ENCODE data around the gene KRT5. TPM values are rescaled to one million over a fixed set of nuclear protein-coding genes. Genes with fewer than 3 reads are reported as not detected.

KRT5 gene
- total and polyA plus RNA-seq, 10 donors = 0.23 to 1.9 (median 0.96) TPM; not detected in 3

- H3K4me1 ChIP-seq = no peaks in the 10 kb centered on the region
- 67 to 79% (median 74%) methylated on average over 6 of the region's 6 CpGs for WGBS, 5 donors
- no peak overlapping the region for H3K4me3 ChIP-seq
- H3K36me3 ChIP-seq = no peaks in the 10 kb centered on the region
- DNase-seq = peak; percentile 39
- H3K27me3 ChIP-seq (replicated peaks in 1 of 7) = peaks cover 0 to 42% (median 0%) of the 10 kb centered on the region in 7 donors
- no peaks in the 10 kb centered on the region for H3K9me3 ChIP-seq
- TF ChIP-seq POLR2A (IDR thresholded peaks at IDR 0.05) = no peak
- TF ChIP-seq CTCF (IDR thresholded peaks at IDR 0.05 in 8 of 11, conservative IDR thresholded peaks at IDR 0.05 in 3 of 11) = no peak
- no peak for TF ChIP-seq POLR2AphosphoS5 (IDR thresholded peaks at IDR 0.05)
- intact Hi-C loops (cut with DNase I; ENCODE audit: low total_unique reads) = no loop called here
- H3K27ac ChIP-seq = peak overlapping the region in 1 of 8 donors; percentile 33
Observed at GRCh38 chr12:52555577-52555976, 35.4 kb upstream of the KRT5 start.

- TF ChIP-seq POLR2AphosphoS5 (IDR thresholded peaks at IDR 0.05) = no peak
- no peak for TF ChIP-seq POLR2A (IDR thresholded peaks at IDR 0.05)
- no peak for TF ChIP-seq CTCF (IDR thresholded peaks at IDR 0.05 in 8 of 11, conservative IDR thresholded peaks at IDR 0.05 in 3 of 11)
- 77 to 92% (median 84%) methylated on average over 14 of the region's 14 CpGs for WGBS, 5 donors
- no peak for DNase-seq
- Histone ChIP-seq H3K4me3 (no peak within 1 kb of the TSS), H3K4me1 (no peaks in the 10 kb centered on the region), H3K9me3 (no peaks in the 10 kb centered on the region), H3K27ac (no peak within 1 kb of the TSS), H3K27me3 (replicated peaks in 1 of 7) (peaks cover 0 to 30% (median 0%) of the 10 kb centered on the region in 7 donors), H3K36me3 (no peaks in the 10 kb centered on the region)
- intact Hi-C loops (cut with DNase I; ENCODE audit: low total_unique reads) = no loop called here
Observed at GRCh38 chr12:52552681-52553195, 32.5 kb upstream of the KRT5 start, which contains the start of gene KRT71. KRT71 (minus strand) TSS chr12:52553145; CDS start chr12:52553077, 68 bp downstream.

GRCh38 chr12:52552055-52552454, 31.9 kb upstream of the KRT5 start:
- intact Hi-C loops (cut with DNase I; ENCODE audit: low total_unique reads) = no loop called here
- H3K4me3 ChIP-seq = no peak overlapping the region
- peaks cover 0 to 27% (median 0%) of the 10 kb centered on the region in 7 donors for H3K27me3 ChIP-seq (replicated peaks in 1 of 7)
- DNase-seq = no peak
- H3K27ac ChIP-seq = peak overlapping the region in 2 of 8 donors; percentile 7 to 11
- H3K9me3 ChIP-seq = no peaks in the 10 kb centered on the region
- no peak for TF ChIP-seq POLR2AphosphoS5 (IDR thresholded peaks at IDR 0.05)
- no peak for TF ChIP-seq POLR2A (IDR thresholded peaks at IDR 0.05)
- TF ChIP-seq CTCF (IDR thresholded peaks at IDR 0.05 in 8 of 11, conservative IDR thresholded peaks at IDR 0.05 in 3 of 11) = no peak
- no peaks in the 10 kb centered on the region for H3K4me1 ChIP-seq
- 56 to 80% (median 63%) methylated on average over 3 to 5 of the region's 5 CpGs for WGBS, 5 donors
- H3K36me3 ChIP-seq = no peaks in the 10 kb centered on the region

DNA sequence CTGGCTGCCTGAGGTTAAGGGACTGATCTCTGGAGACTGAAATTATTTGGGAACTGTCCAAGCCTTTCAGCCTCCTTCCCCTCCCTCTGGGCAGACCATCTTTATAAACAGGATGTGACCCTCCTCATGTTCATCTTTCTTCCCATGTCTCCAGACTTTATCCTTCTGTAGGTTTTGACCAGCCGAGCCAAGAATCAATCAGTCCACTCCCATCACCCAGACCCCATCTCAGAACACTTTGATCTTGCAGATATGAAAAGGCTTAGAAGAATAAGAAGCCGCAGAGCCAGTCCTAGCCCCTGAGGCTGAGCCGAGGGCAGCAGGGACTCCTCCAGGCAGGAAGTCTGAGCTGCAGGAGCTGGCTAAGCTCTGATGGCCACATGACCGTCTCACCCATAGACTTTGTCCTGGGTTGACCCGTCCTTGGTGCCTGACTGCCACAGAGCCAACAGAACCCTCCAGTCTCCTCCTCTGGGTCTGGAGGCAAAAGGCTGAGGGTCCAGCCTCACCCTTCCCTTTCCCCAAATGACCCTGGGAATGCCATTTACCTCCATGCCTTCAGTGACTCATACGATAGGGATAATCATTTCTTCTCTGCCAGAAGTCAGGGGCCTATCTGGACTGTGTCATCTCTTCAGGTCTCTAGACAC, 31.1 kb upstream of the KRT5 start:
- Histone ChIP-seq H3K27ac (peak overlapping the region in 3 of 8 donors; percentile 7 to 20 (median 11)), H3K4me1 (no peaks in the 10 kb centered on the region), H3K36me3 (no peaks in the 10 kb centered on the region), H3K9me3 (no peaks in the 10 kb centered on the region), H3K27me3 (replicated peaks in 1 of 7) (peaks cover 0 to 22% (median 0%) of the 10 kb centered on the region in 7 donors), H3K4me3 (no peak overlapping the region)
- no peak for TF ChIP-seq CTCF (IDR thresholded peaks at IDR 0.05 in 8 of 11, conservative IDR thresholded peaks at IDR 0.05 in 3 of 11)
- TF ChIP-seq POLR2A (IDR thresholded peaks at IDR 0.05) = no peak
- no peak for TF ChIP-seq POLR2AphosphoS5 (IDR thresholded peaks at IDR 0.05)
- 51 to 63% (median 60%) methylated on average over 6 of the region's 6 CpGs for WGBS, 5 donors
- intact Hi-C loops (cut with DNase I; ENCODE audit: low total_unique reads) = no loop called here
- no peak for DNase-seq

All from spleen (tissue), 11 donors.